ENCODE measurements around the gene CSTPP1. TPM values are rescaled to one million over a fixed set of nuclear protein-coding genes. Genes with fewer than 3 reads are reported as not detected.

CSTPP1 gene
- total RNA-seq, 4 donors from 2014 or later: 13.3 to 26.4 (median 19.1) TPM

- H3K36me3 ChIP-seq: peaks cover 0 to 9% (median 3%) of the 10 kb centered on the region in 4 donors
- no peaks in the 10 kb centered on the region for H3K27me3 ChIP-seq
- intact Hi-C loops (cut with DNase I): no loop called here
- no peak overlapping the region for H3K4me3 ChIP-seq
- peaks cover 16 to 26% (median 22%) of the 10 kb centered on the region in 4 donors for H3K4me1 ChIP-seq
- DNase-seq (ENCODE audit: extremely low spot score): no peak
- TF ChIP-seq, protein P1, sequence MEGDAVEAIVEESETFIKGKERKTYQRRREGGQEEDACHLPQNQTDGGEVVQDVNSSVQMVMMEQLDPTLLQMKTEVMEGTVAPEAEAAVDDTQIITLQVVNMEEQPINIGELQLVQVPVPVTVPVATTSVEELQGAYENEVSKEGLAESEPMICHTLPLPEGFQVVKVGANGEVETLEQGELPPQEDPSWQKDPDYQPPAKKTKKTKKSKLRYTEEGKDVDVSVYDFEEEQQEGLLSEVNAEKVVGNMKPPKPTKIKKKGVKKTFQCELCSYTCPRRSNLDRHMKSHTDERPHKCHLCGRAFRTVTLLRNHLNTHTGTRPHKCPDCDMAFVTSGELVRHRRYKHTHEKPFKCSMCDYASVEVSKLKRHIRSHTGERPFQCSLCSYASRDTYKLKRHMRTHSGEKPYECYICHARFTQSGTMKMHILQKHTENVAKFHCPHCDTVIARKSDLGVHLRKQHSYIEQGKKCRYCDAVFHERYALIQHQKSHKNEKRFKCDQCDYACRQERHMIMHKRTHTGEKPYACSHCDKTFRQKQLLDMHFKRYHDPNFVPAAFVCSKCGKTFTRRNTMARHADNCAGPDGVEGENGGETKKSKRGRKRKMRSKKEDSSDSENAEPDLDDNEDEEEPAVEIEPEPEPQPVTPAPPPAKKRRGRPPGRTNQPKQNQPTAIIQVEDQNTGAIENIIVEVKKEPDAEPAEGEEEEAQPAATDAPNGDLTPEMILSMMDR (IDR thresholded peaks at IDR 0.05): no peak
- TF ChIP-seq POLR2AphosphoS5 (IDR thresholded peaks at IDR 0.05): no peak
- TF ChIP-seq EP300 (IDR thresholded peaks at IDR 0.05): no peak
- no peak for TF ChIP-seq POLR2A (IDR thresholded peaks at IDR 0.05; ENCODE audit: low read depth)
- no peaks in the 10 kb centered on the region for H3K9me3 ChIP-seq
- H3K27ac ChIP-seq (replicated peaks in 1 of 4): no peak overlapping the region
Measured at GRCh38 chr11:46999217-46999616, 62.7 kb downstream of the CSTPP1 start.

DNA sequence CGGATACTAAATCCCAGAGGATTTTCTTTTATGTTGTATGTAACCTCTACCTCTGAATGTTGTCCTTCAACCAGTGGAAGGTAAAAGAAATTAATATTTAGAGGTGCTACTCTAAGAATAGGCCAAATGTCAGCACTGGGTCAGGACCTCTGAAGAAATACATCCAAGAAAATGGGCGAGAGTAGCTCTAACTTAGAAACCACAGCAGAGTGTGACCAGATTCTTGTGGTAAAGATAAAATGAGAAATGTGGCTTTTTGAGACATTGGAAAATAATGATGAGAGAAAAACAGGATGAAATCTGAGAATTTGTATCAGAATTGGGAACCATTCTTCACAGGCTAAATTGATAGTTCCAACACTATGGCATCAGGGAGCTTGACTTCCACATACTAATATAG, 63.5 kb downstream of the CSTPP1 start:
- Histone ChIP-seq H3K36me3 (peaks cover 0 to 9% (median 3%) of the 10 kb centered on the region in 4 donors), H3K9me3 (no peaks in the 10 kb centered on the region), H3K27ac (replicated peaks in 1 of 4) (no peak overlapping the region), H3K4me3 (no peak overlapping the region), H3K4me1 (peaks cover 22 to 33% (median 30%) of the 10 kb centered on the region in 4 donors), H3K27me3 (no peaks in the 10 kb centered on the region)
- no peak for DNase-seq (ENCODE audit: extremely low spot score)
- WGBS: 87% methylated on average over 2 of the region's 2 CpGs
- intact Hi-C loops (cut with DNase I): loop anchor here (5.0 kb wide), 2 partner anchors 78 to 152 kb away; no protein-coding TSS in a partner anchor
- TF ChIP-seq EP300 (IDR thresholded peaks at IDR 0.05): no peak
- TF ChIP-seq, protein P1 (IDR thresholded peaks at IDR 0.05): no peak

DNA sequence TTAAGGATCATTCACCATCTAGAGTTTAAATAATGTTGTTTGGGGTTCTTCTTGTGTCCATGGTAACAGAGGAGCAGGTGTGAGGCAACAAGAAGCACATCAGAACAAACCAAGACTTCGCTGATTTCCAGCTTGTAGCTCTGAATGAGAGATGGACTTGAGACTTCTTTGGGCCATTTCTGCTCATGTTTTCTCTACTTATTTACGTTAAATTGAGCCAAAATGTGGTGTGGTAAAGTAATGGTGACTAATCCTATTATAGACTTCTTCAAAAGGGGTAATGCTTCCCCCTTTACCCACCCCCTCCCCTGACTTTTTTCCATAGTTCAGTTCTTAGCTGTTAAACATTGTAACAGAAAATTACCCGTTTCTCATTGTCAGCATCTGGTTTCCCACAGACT, 65.2 kb downstream of the CSTPP1 start:
- no peak for DNase-seq (ENCODE audit: extremely low spot score)
- H3K9me3 ChIP-seq: no peaks in the 10 kb centered on the region
- WGBS: 53% methylated on average over 3 of the region's 3 CpGs
- intact Hi-C loops (cut with DNase I): loop anchor here (5.0 kb wide), 2 partner anchors 79 to 151 kb away; no protein-coding TSS in a partner anchor
- H3K27me3 ChIP-seq: no peaks in the 10 kb centered on the region
- peaks cover 27 to 42% (median 39%) of the 10 kb centered on the region in 4 donors for H3K4me1 ChIP-seq
- no peak overlapping the region for H3K27ac ChIP-seq (replicated peaks in 1 of 4)
- H3K36me3 ChIP-seq: peaks cover 0 to 9% (median 3%) of the 10 kb centered on the region in 4 donors
- H3K4me3 ChIP-seq: no peak overlapping the region
- TF ChIP-seq POLR2A (IDR thresholded peaks at IDR 0.05; ENCODE audit: low read depth): no peak
- no peak for TF ChIP-seq EP300 (IDR thresholded peaks at IDR 0.05)
- TF ChIP-seq, protein P1 (IDR thresholded peaks at IDR 0.05): no peak
- no peak for TF ChIP-seq POLR2AphosphoS5 (IDR thresholded peaks at IDR 0.05)

- Histone ChIP-seq H3K4me3 (no peak overlapping the region), H3K9me3 (no peaks in the 10 kb centered on the region), H3K36me3 (peaks cover 0 to 9% (median 3%) of the 10 kb centered on the region in 4 donors), H3K27me3 (no peaks in the 10 kb centered on the region), H3K27ac (replicated peaks in 1 of 4) (peak overlapping the region in 1 of 4 donors; percentile 3), H3K4me1 (peaks cover 27 to 42% (median 39%) of the 10 kb centered on the region in 4 donors)
- WGBS: 18% methylated on average over 1 of the region's 1 CpG
- intact Hi-C loops (cut with DNase I): loop anchor here (5.0 kb wide), 2 partner anchors 80 to 150 kb away; no protein-coding TSS in a partner anchor
- DNase-seq (ENCODE audit: extremely low spot score): no peak
- TF ChIP-seq, protein P1 (IDR thresholded peaks at IDR 0.05): no peak
- TF ChIP-seq EP300 (IDR thresholded peaks at IDR 0.05) (no peak), POLR2AphosphoS5 (IDR thresholded peaks at IDR 0.05) (no peak), POLR2A (IDR thresholded peaks at IDR 0.05; ENCODE audit: low read depth) (no peak)
Measured at GRCh38 chr11:47002390-47002789, 65.8 kb downstream of the CSTPP1 start.

All from esophagus muscularis mucosa (tissue), 4 donors.